A549 (cell line): ENCODE measurements around the gene MYH9.

Experiments used
- E2F6 ChIP-seq: IDR thresholded peaks from 2 replicates; pipeline ENCODE4 v1.6.1; 2012; ENCODE audit warnings: low read depth, borderline replicate concordance
- EP300 ChIP-seq, 2 experiments: fragments of >200 bp; sonication (Bioruptor Twin); formaldehyde crosslinking; IDR thresholded peaks; 2 replicates in 1 of 2; 3 replicates in 1 of 2; pipeline ENCODE4 v1.6.1; 2016 to 2017
- ESRRA ChIP-seq: fragments of 150-350 bp; IDR thresholded peaks from 2 replicates; pipeline ENCODE4 v1.6.1; 2014; ENCODE audit warnings: mild to moderate bottlenecking, low read length, borderline replicate concordance
- POLR2A ChIP-seq: IDR thresholded peaks from 2 replicates; pipeline ENCODE4 v1.6.1; 2012; ENCODE audit warnings: mild to moderate bottlenecking, low read length
- RNF2 ChIP-seq: fragments of 200-600 bp; sonication (generic); IDR thresholded peaks from 2 replicates; pipeline ENCODE4 v1.6.1; 2016; ENCODE audit warnings: low read depth, mild to moderate bottlenecking, antibody characterized with exemption, moderate library complexity, borderline replicate concordance
- TF ChIP-seq, protein P1 (sequence below): fragments of >200 bp; sonication (Bioruptor Twin); formaldehyde crosslinking; IDR thresholded peaks from 3 replicates; pipeline ENCODE4 v1.5.1; 2016
- TF ChIP-seq, protein P2 (sequence below): IDR thresholded peaks from 2 replicates; pipeline ENCODE4 v1.6.1; 2012

DNA sequence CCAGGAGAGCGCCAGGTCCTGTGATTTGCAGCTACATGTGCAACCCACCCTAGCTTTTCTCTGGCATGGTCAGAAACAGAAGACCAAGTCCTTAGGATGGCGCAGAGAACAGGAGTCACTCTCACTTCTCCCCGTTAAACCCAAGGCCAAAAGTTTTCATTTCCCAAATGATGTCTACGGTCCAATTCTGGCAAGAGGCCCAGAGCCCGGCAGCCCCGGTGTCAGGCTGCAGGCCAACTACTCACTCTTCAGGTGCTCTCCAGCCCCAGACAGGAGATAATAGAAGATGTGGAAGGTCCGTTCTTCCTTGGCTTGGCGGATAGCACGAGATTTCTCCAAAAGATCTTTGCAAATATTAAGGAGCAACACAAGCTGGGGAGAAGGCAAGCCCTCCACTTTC is 67.2 kb downstream of the MYH9 start:
- TF ChIP-seq, protein P1, sequence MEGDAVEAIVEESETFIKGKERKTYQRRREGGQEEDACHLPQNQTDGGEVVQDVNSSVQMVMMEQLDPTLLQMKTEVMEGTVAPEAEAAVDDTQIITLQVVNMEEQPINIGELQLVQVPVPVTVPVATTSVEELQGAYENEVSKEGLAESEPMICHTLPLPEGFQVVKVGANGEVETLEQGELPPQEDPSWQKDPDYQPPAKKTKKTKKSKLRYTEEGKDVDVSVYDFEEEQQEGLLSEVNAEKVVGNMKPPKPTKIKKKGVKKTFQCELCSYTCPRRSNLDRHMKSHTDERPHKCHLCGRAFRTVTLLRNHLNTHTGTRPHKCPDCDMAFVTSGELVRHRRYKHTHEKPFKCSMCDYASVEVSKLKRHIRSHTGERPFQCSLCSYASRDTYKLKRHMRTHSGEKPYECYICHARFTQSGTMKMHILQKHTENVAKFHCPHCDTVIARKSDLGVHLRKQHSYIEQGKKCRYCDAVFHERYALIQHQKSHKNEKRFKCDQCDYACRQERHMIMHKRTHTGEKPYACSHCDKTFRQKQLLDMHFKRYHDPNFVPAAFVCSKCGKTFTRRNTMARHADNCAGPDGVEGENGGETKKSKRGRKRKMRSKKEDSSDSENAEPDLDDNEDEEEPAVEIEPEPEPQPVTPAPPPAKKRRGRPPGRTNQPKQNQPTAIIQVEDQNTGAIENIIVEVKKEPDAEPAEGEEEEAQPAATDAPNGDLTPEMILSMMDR: no peak
- TF ChIP-seq POLR2A (no peak), E2F6 (no peak), ESRRA (no peak), RNF2 (no peak), EP300 (IDR thresholded peaks at IDR 0.05) (no peak)
- TF ChIP-seq, protein P2, sequence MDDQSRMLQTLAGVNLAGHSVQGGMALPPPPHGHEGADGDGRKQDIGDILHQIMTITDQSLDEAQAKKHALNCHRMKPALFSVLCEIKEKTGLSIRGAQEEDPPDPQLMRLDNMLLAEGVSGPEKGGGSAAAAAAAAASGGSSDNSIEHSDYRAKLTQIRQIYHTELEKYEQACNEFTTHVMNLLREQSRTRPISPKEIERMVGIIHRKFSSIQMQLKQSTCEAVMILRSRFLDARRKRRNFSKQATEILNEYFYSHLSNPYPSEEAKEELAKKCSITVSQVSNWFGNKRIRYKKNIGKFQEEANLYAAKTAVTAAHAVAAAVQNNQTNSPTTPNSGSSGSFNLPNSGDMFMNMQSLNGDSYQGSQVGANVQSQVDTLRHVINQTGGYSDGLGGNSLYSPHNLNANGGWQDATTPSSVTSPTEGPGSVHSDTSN: no peak
